ENCODE results near the gene FAM20A. TPM values are rescaled to one million over a fixed set of nuclear protein-coding genes. Genes with fewer than 3 reads are reported as not detected.
"Not testable (repeated sequence)": the region's sequence is repeated elsewhere in the genome, so short reads cannot be mapped to it uniquely, and the experiment has no call there.

The FAM20A gene
- total RNA-seq, 2 donors from 2014 or later: 0.42 TPM; not detected in 1

- Mint-ChIP-seq H3K27me3 (no peaks in the 10 kb centered on the region), H3K36me3 (ENCODE audit: low read depth) (peaks cover 5% of the 10 kb centered on the region), H3K4me3 (no peak overlapping the region), H3K4me1 (peaks cover 12% of the 10 kb centered on the region), H3K27ac (peak overlapping the region; percentile 8)
- ATAC-seq (no peak), DNase-seq (no peak)
- H3K9me3 ChIP-seq (ENCODE audit: control insufficient read depth, low read length, poor library complexity, severe bottlenecking): no peaks in the 10 kb centered on the region
Measured at GRCh38 chr17:68535922-68536321, 65.2 kb downstream of the FAM20A start.

DNA sequence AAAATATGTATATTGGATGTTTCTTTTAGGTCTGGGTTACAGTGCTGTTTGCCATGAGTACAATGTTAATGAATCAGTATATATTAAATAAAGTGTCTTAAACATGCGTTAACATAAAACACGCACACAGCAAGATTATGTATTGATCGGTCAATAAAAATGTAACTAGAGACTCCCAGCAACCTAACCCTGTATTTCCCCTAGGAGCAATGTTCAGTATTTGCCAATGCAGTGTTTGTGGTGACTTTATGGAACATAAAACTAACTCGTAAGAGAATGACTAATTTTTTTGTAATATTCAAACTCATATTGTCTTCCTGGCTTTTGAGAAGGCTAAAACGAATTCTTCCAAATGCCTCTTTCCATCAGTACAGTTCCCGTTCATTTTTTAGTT is 66.5 kb downstream of the FAM20A start:
- Mint-ChIP-seq H3K36me3 (ENCODE audit: low read depth) (peaks cover 10% of the 10 kb centered on the region), H3K4me3 (no peak overlapping the region), H3K4me1 (peaks cover 12% of the 10 kb centered on the region)

DNA sequence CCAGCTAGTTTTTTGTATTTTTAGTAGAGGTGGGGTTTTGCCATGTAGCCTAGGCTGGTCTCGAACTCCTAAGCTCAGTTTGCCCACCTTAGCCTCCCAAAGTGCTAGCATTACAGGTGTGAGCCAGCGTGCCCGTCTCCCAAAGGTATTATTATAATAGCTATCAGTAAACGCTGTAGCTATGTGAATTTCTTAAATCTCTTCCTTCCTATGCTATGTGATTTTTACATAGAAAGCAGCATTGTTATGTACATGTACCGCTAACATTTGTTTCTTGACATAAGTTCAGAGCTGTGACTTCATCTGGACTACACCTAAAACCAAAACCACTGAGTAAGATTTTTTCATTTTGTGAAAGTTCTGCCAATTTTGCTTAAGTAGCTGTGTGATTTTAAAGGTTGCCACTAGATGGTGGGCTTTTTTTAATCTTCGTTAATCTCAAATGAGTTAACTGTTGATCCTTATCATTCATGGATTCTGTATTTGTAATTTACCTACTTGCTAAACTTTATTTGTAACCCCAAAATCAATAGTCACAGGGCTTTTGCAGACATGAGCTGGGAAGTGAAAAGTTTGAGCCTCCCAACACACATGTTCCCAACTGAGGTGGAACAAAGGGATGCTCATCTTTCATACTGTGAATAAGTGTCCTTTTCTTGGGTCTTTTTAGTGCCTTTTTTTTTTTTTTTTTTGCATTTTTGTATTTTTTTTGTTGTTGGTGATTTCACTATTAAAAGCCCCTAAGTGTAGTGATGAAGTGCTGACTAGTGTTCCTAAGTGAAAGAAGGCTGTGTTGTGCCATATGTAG is 67.1 kb downstream of the FAM20A start:
- Mint-ChIP-seq H3K4me1 (peaks cover 11% of the 10 kb centered on the region), H3K36me3 (ENCODE audit: low read depth) (peaks cover 12% of the 10 kb centered on the region), H3K4me3 (no peak overlapping the region), H3K27ac (peak overlapping the region; percentile 59), H3K27me3 (no peaks in the 10 kb centered on the region)
- DNase-seq (no peak), ATAC-seq (no peak)
- no peaks in the 10 kb centered on the region for H3K9me3 ChIP-seq (ENCODE audit: control insufficient read depth, low read length, poor library complexity, severe bottlenecking)

More for the DNA sequence above, 66.5 kb downstream of the FAM20A start:
- Mint-ChIP-seq H3K27me3 (no peaks in the 10 kb centered on the region), H3K27ac (peak overlapping the region; percentile 59)
- H3K9me3 ChIP-seq (ENCODE audit: control insufficient read depth, low read length, poor library complexity, severe bottlenecking): no peaks in the 10 kb centered on the region
- ATAC-seq: no peak
- DNase-seq: no peak

DNA sequence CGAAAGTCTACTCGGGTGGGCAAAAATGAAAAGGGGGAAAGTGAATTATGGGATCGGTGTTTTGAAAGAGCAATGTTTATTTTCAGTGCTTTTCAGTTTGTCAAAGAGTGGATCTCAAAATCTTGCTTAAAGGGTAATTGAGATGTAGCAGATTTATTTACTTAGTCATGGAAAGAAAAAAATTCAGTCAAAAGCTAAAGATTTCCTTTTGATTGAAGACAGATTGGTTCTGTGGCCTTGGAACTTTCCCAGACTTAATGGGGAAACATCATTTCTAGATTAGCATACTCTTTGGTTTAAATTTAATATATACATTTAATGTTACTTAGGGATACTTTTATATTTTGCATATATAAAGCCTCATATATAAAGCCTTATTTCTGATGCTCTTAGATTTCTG is 68.3 kb downstream of the FAM20A start:
- Mint-ChIP-seq H3K27ac (no peak overlapping the region), H3K27me3 (no peaks in the 10 kb centered on the region), H3K36me3 (ENCODE audit: low read depth) (peaks cover 15% of the 10 kb centered on the region), H3K4me1 (peaks cover 13% of the 10 kb centered on the region), H3K4me3 (no peak overlapping the region)
- no peaks in the 10 kb centered on the region for H3K9me3 ChIP-seq (ENCODE audit: control insufficient read depth, low read length, poor library complexity, severe bottlenecking)
- DNase-seq (no peak), ATAC-seq (no peak)

GRCh38 chr17:68531252-68531651 is 69.9 kb downstream of the FAM20A start:
- ATAC-seq (no peak), DNase-seq (no peak)
- no peaks in the 10 kb centered on the region for H3K27me3 Mint-ChIP-seq
- no peak overlapping the region for H3K4me3 Mint-ChIP-seq
- peaks cover 17% of the 10 kb centered on the region for H3K36me3 Mint-ChIP-seq (ENCODE audit: low read depth)
- H3K27ac Mint-ChIP-seq: no peak overlapping the region
- H3K4me1 Mint-ChIP-seq: peaks cover 13% of the 10 kb centered on the region
- no peaks in the 10 kb centered on the region for H3K9me3 ChIP-seq (ENCODE audit: control insufficient read depth, low read length, poor library complexity, severe bottlenecking)

DNA sequence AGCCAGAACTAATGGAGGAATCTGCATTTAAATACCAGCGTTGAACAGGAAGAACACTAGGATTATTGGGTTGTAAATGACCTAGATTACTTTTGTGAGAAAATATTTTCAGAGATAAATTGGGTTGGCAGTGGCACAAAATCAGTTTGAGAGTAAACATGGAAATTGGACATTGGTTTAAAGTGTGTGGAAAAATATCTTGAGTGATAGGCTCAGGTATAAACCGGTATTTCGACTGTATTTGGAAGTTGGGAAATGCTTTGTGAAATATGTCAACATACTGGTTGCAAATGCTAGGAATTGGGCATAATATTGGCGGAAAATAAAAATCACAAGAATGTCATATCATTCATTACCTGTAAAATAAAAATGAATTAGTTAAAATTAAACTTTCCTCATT is 73.9 kb downstream of the FAM20A start:
- Mint-ChIP-seq H3K4me1 (peaks cover 11% of the 10 kb centered on the region), H3K4me3 (no peak overlapping the region), H3K27ac (peak overlapping the region; percentile 45), H3K36me3 (ENCODE audit: low read depth) (peaks cover 17% of the 10 kb centered on the region), H3K27me3 (no peaks in the 10 kb centered on the region)
- DNase-seq (no peak), ATAC-seq (no peak)
- no peaks in the 10 kb centered on the region for H3K9me3 ChIP-seq (ENCODE audit: control insufficient read depth, low read length, poor library complexity, severe bottlenecking)

DNA sequence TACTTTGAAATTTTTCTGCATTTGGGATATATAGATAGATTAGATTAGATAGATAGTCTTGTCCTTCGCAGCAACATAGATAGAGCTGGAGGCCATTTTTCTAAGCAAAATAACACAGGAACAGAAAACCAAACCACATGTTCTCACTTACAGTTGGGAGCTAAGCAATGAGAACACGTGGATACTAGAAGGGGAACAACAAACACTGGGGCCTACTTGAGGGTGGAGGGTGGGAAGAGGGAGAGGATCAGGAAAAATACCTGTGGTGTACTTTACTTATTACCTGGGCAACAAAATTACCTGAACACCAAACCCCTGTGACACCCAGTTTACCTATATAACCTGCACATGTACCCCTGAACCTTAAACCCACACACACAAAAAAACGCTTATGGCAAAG is 74.6 kb downstream of the FAM20A start:
- ATAC-seq (no peak), DNase-seq (no peak)
- no peaks in the 10 kb centered on the region for H3K27me3 Mint-ChIP-seq
- H3K9me3 ChIP-seq (ENCODE audit: control insufficient read depth, low read length, poor library complexity, severe bottlenecking): no peaks in the 10 kb centered on the region
- no peak overlapping the region for H3K4me3 Mint-ChIP-seq
- peaks cover 17% of the 10 kb centered on the region for H3K36me3 Mint-ChIP-seq (ENCODE audit: low read depth)
- H3K27ac Mint-ChIP-seq: no peak overlapping the region
- H3K4me1 Mint-ChIP-seq: peaks cover 15% of the 10 kb centered on the region

- peaks cover 10% of the 10 kb centered on the region for H3K36me3 Mint-ChIP-seq (ENCODE audit: low read depth)
- no peak for DNase-seq
- no peak overlapping the region for H3K27ac Mint-ChIP-seq
- peaks cover 21% of the 10 kb centered on the region for H3K4me1 Mint-ChIP-seq
- H3K27me3 Mint-ChIP-seq: no peaks in the 10 kb centered on the region
- H3K9me3 ChIP-seq (ENCODE audit: control insufficient read depth, low read length, poor library complexity, severe bottlenecking): no peaks in the 10 kb centered on the region
- H3K4me3 Mint-ChIP-seq: no peak overlapping the region
- ATAC-seq: no peak
Measured at GRCh38 chr17:68522266-68522665, 78.9 kb downstream of the FAM20A start.

DNA sequence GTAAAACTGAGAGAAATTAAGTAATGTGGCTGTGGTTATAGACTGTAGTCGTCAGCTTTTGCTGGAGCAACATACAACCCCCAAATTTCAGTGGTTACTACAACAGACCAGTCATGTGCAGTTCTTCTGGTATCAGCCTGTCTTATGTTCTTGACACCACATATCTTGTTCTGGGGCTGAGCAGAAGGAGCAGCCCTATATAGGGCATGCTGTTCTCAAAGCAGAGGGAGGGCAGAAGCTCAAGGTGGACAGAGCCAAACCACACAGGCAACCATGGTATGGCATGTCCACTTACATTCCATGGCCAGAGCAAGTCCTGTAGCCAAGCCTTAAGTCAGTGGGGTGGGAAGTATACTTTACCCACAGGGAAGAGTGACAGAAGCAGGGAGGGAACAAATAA is 81.3 kb downstream of the FAM20A start:
- Mint-ChIP-seq H3K4me3 (no peak overlapping the region), H3K27me3 (no peaks in the 10 kb centered on the region), H3K27ac (peak overlapping the region; percentile 81), H3K4me1 (peaks cover 25% of the 10 kb centered on the region), H3K36me3 (ENCODE audit: low read depth) (peaks cover 16% of the 10 kb centered on the region)
- DNase-seq: no peak
- H3K9me3 ChIP-seq (ENCODE audit: control insufficient read depth, low read length, poor library complexity, severe bottlenecking): no peaks in the 10 kb centered on the region
- ATAC-seq: peak; percentile 32

DNA sequence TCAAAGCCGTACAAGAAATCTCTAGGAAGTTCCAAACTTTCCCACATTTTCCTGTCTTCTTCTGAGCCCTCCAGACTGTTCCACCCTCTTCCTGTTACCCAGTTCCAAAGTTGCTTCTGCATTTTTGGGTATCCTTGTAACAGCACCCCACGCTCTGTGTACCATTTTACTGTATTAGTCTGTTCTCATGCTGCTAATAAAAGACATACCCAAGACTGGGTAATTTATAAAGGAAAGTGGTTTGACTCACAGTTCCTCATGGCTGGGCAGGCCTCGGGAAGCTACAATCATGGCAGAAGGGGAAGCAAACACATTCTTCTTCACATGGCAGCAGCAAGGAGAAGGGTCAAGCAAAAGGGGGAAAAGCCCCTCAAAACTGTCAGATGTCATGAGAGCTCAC is 82.1 kb downstream of the FAM20A start:
- not testable (repeated sequence) for DNase-seq; H3K9me3 ChIP-seq (ENCODE audit: control insufficient read depth, low read length, poor library complexity, severe bottlenecking); ATAC-seq; H3K27me3 Mint-ChIP-seq
- peak overlapping the region; percentile 28 for H3K4me3 Mint-ChIP-seq
- H3K4me1 Mint-ChIP-seq: peaks cover 33% of the 10 kb centered on the region
- H3K27ac Mint-ChIP-seq: peak overlapping the region; percentile 81
- H3K36me3 Mint-ChIP-seq (ENCODE audit: low read depth): peaks cover 16% of the 10 kb centered on the region

DNA sequence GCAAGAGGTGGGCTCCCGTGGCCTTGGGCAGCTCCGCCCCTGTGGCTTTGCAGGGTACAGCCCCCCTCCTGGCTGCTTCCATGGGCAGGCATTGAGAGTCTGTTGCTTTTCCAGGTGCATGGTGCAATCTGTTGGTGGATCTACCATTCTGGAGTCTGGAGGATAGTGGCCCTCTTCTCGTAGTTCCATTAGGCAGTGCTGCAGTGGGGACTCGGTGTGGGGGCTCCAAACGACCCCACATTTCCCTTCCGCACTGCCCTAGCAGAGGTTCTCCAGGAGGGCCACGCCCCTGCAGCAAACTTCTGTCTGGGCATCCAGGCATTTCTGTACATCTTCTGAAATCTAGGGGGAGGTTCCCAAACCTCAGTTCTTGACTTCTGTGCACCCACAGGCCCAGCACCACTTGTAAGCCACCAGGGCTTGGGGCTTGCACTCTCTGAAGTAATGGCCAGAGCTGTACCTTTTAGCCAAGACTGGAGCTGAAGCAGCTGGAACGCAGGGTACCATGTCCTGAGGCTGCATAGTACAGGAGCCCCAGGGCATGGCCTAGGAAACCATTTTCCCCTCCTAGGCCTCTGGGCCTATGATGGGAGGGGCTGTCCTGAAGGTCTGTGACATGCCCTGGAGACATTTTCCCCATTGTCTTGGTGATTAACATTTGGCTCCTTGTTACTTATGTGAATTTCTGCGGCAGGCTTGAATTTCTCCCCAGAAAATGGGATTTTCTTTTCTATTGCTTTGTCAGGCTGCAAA is 82.9 kb downstream of the FAM20A start:
- no peaks in the 10 kb centered on the region for H3K9me3 ChIP-seq (ENCODE audit: control insufficient read depth, low read length, poor library complexity, severe bottlenecking)
- peaks cover 16% of the 10 kb centered on the region for H3K36me3 Mint-ChIP-seq (ENCODE audit: low read depth)
- H3K27me3 Mint-ChIP-seq: no peaks in the 10 kb centered on the region
- peaks cover 41% of the 10 kb centered on the region for H3K4me1 Mint-ChIP-seq
- peak overlapping the region; percentile 81 for H3K27ac Mint-ChIP-seq
- no peak overlapping the region for H3K4me3 Mint-ChIP-seq
- no peak for DNase-seq
- peak; percentile 15 for ATAC-seq

- H3K4me3 Mint-ChIP-seq; H3K27me3 Mint-ChIP-seq; ATAC-seq; H3K9me3 ChIP-seq (ENCODE audit: control insufficient read depth, low read length, poor library complexity, severe bottlenecking); DNase-seq: not testable (repeated sequence)
- H3K27ac Mint-ChIP-seq: peak overlapping the region; percentile 45
- H3K36me3 Mint-ChIP-seq (ENCODE audit: low read depth): peaks cover 21% of the 10 kb centered on the region
- peaks cover 47% of the 10 kb centered on the region for H3K4me1 Mint-ChIP-seq
Measured at GRCh38 chr17:68517605-68518004, 83.6 kb downstream of the FAM20A start.

GRCh38 chr17:68516732-68517131 is 84.4 kb downstream of the FAM20A start:
- H3K9me3 ChIP-seq (ENCODE audit: control insufficient read depth, low read length, poor library complexity, severe bottlenecking): no peaks in the 10 kb centered on the region
- DNase-seq (no peak), ATAC-seq (no peak)
- Mint-ChIP-seq H3K4me1 (peaks cover 45% of the 10 kb centered on the region), H3K36me3 (ENCODE audit: low read depth) (peaks cover 24% of the 10 kb centered on the region), H3K4me3 (no peak overlapping the region), H3K27ac (peak overlapping the region; percentile 45), H3K27me3 (no peaks in the 10 kb centered on the region)

All from T-helper 17 cell (primary cell).